Dermis microvascular lymphatic vessel endothelial cell (primary cell): Measurements from ENCODE around the gene IMMP1L. TPM values are rescaled to one million over a fixed set of nuclear protein-coding genes. Genes with fewer than 3 reads are reported as not detected.
A peak's percentile ranks its signal among the peaks of the same experiment; 100 is the strongest.
"Not testable (repeated sequence)": the region's sequence is repeated elsewhere in the genome, so short reads cannot be mapped to it uniquely, and the experiment has no call there.

Experiments
- DNase-seq, 2 donors: peaks; one replicate each; pipeline versions ENCODE4 v3.0.0 to v3.0.0-alpha.2; 2010; ENCODE audit warnings: low read depth in 2 of 2
- total RNA-seq: library from RNA; depleted of rRNA; stranded (reverse); fragments of >200 nt; gene quantifications from 2 replicates; pipeline ENCODE4 v1.2.1, GENCODE V29; 2014

The IMMP1L gene, protein sequence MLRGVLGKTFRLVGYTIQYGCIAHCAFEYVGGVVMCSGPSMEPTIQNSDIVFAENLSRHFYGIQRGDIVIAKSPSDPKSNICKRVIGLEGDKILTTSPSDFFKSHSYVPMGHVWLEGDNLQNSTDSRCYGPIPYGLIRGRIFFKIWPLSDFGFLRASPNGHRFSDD
- 6.4 and 9.4 TPM in 2 replicates for total RNA-seq

DNA sequence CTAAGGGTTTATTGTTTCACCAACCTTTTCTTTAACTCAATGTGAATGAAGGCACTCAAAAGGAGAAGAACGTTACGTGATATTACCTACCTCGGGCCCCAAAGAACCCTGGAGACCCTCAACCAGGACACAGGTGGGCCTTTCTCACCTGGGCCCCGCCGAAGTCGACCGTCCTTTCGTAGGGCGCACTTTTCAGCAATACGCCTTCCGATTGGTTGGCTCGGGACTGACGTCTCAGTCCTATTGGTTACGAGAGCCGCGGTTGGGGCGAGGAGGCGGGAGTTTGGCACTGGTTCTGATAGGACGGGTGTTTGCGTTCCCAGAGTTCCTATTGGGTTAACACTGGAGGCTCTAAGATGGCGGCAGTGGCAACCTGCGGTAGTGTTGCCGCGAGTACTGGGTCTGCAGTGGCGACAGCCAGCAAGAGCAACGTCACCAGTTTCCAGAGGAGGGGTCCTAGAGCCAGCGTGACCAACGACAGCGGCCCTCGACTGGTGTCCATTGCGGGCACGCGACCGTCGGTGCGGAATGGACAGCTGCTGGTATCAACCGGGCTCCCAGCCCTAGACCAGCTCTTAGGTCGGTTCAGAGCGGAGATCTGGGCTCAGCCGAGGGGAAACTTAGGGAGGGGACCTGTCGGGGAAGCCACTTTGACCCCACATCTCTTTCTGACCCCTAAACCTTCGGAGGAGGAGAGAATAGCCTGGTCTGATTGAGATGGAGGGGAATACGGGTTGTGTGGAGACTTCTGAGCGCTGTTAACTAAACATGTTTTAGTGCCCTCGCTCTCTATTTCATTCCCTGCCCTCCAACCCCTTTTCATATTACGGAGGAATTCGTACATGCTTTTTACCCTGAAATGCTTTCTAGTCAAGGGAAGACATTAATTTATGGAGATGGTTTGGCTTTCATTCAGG, at the start of gene IMMP1L, which contains the start of gene ELP4:
TSS of gene IMMP1L (minus strand) at position 194 of the 917 bp plus-strand sequence. CDS start 46,346 bp downstream, outside the sequence.
TSS of gene ELP4 (plus strand) at position 339 of the 917 bp plus-strand sequence. CDS start at position 357, 18 bp downstream.
- DNase-seq: peak; percentile 97 to 99

DNA sequence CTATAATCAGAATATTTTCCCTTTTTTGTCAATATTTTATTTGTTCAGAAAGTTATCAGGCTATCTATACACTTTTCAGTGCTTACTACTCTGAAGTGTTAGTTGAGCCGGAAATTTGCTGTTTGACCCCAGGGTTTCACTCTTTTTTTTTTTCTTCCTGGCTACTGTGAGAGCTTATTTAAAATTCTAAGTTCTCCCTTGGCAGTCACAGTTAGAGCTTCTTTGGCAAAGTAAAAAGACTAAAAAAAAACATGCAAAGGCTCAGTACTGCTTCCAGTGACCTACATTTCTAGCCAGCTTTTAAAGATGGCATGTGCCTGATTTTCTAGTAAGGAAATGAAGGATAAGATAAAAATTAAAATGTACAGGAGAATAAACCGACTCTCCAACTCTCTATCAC, 48.6 kb upstream of the IMMP1L start:
- DNase-seq: peak; percentile 14 to 72

DNA sequence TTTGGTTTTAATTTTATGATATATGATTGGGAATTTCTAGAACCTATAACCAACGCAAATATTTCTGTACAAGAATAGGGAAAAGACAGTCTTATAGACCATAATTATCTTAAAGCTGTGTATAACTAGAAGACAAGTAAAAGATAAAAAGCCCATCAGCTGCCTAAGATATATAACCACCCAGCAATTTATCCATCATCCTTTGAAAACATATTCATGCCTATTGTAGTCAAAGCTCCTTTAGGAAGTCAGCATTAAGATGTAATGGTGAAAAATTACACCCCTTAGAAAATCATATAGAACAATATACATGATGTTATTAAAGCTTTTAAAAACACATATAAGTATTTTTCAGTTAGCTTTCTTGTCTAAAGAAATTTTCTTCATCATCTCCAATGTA, 46.5 kb upstream of the IMMP1L start:
- no peak for DNase-seq

DNA sequence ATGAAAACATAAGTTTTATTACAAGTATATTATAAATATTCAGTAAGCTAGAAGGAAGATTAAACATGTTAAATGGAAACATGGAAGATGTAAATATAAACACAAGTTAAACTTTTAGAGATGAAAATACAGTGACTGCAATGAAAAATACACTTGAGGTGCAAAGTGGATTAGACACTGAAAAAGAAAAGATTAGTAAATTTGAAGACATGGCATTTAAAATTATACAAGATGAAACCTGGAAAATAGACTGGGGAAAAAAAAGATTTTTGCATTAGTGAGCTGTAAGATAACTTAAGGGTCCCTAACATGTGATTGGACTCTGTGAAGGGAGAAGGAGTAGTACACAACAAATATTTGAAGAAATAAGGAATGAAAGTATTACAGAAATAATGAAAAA, 33.4 kb upstream of the IMMP1L start:
- no peak for DNase-seq

DNA sequence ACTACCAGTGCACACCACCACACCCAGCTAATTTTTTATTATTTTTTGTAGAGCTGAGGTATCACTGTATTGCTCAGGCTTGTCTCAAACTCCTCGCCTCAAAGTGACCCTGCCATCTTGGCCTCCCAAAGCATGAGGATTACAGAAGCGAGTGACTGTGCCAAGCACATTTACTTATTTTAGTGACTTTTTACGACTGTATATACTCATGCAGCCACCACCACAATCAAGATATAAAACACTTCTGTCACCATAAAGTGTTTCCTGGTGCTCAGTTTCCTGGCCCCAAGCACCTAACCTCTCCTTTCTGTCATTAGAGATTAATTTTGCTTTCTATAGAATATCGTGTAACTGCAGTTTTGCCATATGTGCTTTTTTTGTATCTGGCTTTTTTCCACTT, 26.1 kb upstream of the IMMP1L start:
- DNase-seq: no peak

DNA sequence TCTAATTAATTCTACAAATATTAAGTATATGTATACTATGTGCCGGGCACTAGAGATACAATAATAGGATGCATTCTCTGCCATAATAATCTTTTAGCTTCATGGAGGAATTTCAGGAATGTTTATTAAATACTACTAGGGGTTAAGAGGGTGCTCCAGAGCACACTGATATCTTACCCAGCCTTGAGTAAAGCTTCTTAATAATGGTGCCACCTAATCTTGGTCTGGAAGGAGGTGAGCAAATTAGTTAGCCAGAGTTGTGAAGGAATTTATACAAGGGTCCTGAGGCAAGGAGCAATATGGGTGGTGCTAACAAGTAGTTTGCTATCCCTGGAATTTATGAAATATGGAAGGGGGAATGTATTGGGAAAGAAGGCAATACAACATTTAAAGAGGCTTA, 21.9 kb upstream of the IMMP1L start:
- DNase-seq: no peak

DNA sequence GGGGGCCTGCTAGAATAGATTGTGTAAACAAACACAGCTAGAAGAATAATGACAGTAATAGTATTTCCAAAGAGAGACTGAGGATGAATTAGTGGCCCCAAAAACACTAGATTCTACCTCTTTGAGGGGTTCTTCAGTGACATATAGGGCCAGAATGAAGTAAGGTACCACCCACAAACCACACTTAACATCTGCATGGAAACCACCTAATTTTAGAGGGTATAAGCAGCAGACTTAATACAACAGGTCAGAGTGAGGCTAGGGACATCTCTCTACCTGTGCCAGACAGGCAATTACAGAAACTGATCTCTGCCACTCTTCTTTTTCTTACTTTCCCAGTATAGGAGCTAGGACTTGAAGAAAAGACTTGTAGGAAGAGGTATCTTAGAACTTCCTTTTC, 20.3 kb upstream of the IMMP1L start:
- DNase-seq: no peak

DNA sequence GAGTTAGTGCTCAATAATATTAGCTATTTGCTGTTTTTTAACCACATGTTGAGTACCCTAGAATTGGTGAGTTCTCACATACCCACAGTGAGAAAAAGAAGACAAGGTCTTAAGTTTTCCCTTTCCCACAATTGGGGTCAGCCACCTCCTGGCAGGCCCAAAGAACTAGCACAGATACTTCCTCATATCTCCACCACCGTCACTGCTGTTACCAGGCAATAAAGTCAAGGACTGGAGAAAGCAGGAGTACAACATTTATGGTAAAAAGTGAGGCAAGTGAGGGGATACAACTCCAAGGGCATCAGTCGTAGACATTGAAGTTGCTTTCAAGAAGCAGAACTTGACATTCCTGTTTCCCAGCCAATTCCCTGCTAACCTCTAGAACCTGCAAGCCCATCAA, 19.8 kb upstream of the IMMP1L start:
- no peak for DNase-seq

DNA sequence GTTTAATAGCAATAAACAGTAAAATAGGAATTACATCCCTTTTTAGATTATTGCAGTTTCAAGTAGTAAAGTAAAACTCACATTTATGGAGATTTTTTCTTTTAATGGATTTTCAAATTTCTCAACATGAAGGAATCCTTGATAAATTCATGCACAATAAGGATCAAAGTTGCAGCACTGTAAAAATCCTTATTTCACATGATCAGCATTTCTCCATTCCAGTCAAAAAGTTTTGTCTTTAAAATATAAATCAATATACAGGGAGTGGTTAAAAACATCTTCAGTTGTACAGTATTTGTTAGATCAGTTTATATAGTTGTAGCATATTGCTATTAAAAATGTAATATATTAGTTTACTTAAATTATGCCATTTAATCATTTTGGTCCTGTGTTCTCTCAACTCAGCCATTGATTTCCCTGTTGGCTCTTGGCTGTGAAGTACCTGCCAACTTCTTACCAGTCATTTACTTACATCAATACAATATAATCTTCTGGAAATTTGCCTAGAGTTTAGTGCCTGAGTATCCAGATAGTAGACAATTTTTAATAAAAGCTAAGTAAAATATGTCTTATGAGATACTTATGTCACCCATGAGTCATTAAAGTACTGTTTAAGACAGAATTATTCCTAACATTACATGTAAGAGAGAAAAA, 12.2 kb upstream of the IMMP1L start:
- no peak for DNase-seq

DNA sequence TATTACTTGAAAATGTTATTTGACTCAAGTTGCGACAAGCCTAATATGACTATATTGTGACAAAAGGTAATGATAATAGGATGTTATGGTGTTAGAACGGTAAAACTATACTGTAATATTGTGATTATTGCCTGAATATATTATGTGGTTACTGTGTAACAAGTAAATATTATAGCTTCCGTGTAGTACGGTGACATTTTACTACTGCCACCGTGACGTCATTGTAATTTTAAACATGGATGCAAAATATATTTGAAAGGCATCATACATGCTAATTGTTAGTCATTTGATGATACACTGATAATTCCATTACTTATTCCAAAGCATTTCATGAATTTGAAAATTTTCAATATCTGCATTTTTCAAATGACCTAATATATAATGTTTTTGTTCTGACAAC, 2.7 kb upstream of the IMMP1L start:
- DNase-seq: no peak

DNA sequence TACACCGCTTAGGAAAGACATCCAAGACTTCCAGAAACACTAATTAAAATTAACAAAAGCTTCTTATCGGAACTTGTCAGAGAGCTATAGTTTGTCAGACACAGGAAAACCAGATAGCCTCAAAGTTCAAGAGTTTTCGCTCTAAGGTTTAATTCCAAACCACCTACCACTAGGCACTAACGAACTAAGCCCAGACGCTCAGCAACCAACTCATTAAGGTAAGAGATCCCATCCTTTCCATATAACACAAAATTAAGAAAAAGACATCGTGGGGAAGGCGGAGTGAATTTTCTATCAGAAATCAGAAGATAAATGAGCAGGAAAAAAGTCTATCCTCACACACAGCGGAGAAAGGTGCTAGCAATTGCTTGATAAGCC, 382 bp downstream of the IMMP1L start:
- DNase-seq: no peak

DNA sequence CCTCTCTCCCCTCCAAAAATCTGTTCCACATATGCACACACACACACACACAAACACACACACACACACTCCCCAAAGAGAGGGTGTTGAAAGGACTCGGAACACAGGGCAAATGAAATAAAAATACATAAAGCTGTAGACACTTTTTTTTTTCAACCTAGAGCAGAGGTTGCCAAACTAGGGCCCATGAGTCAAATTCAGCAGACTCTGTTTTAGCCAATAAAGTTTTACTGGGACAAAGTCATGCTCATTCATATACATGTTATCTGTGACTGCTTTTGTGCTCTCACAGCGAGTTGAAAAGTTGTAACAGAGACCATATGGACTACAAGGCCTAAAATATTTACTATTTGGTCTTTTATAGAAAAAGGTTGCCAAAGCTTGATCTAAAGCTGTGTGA, 8.9 kb downstream of the IMMP1L start:
- DNase-seq: no peak

DNA sequence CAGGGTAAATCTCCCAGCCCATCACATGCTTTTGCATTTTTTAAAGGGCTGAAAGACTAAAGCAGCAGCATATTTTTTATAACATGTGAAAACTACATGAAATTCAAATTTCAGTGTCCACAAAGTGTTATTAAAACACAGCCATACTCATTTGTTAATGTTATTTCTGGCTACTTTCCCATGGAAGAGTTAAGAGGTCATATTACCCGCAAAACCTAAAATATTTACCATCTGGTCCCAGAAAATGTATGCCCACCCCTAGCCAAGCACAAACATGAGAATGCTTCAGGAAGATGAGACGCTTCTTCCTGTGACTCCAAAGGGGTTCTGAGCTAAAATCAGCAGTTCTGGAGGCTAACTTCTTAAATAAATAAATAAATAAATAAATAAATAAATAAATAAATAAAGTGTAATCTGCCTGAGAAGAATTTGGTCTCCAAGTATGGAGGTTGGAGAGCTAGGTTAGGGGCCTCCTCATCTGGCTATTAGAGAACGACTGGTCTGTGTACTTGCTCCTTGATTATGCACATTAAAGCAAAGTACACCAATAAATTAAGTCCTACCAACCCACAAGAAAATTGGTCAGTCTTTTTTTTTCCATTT, 9.7 kb downstream of the IMMP1L start:
- DNase-seq: peak in 1 of 2 donors; percentile 2

DNA sequence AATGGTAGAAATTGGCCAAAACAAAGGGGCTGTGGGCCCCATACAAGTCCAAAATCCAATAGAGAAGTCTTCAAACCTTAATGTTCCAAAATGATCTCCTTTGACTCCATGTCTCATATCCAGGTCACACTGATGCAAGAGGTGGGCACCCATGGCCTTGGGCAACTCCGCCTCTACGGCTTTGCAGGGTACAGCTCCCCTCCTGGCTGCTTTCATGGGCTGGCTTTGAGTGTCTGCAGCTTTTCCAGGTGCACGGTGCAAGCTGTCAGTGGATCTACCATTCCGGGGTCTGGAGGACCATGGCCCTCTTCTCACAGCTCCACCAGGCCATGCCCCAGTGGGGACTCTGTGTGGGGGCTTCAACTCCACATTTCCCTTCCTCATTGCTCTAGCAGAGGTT, 15.7 kb downstream of the IMMP1L start:
- not testable (repeated sequence) for DNase-seq

DNA sequence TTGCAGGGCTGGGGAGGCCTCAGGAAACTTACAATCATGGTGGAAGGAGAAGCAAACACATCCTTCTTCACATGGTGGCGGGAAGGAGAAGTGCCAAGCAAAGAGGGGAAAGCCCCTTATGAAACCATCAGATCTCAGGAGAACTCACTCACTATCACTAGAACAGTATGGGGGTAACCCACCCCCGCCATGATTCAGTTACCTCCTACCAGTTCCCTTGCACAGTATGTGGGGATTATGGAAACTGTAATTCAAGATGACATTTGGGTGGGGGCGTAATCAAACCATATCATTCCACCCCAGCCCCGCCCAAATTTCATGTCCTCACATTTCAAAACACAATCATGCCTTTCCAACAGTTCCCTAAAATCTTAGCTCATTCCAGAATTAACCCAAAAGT, 16.2 kb downstream of the IMMP1L start:
- DNase-seq: no peak

DNA sequence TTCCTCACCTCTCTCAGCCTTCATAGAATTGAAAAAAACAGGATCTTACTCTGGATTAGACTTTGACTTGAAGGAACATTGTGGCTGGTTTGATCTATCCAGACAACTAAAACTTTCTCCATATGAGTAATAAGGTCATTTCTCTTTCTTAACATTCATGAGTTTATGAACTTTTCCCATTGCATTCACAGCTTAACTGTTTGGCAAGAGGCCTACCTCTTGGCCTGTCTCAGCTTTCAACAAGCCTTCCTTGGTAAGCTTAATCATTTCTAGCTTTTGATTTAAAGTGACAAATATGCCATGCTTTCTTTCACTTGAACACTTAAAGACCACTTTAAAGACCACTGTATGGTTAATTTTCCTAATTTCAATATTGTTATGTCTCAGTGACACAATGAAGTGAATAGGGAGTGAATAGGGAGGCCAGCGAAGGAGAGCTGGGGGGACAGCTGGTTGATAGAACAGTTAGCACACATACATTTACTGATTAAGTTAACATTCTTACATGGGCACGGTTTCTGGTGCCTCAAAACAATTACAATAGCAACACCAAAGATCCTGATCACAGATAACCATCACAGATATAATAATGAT, 17.0 kb downstream of the IMMP1L start:
- DNase-seq: no peak

DNA sequence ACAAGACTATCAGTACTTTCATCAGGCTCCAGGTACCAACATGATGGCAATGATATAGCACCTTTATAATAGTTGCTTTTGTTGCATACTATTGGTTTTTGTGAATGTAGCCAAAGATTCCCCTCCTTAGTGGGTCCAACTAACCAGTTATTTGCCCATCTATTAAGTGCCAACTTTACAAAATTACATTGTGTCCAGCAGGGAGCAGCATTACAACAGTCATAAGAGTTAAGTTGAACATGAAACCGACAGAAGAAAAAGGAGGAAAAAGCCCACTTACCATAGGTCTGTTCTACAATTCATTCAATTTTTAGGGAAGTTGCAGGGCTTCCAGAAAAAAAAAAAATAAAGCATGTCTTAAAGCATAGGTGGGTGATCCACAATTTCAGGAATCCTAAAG, 21.6 kb downstream of the IMMP1L start:
- peak; percentile 73 to 75 for DNase-seq

DNA sequence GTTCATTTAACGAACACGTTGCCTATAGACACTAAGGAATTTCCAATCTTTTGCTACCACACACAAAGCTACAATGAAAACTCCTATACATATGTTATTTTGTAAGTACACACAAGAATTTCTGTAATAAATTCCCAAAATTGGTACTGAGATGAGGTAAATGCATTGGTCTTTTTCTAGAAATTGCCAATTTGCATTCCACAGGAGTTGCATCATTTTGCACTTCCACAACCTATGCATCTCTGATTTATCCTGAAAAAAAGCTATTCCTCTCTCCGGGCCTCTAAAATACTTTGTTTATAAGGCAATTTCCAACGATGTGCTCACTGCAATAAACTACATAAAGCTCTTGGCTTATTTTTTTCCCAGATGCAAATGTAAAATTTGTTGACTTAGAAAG, 24.9 kb downstream of the IMMP1L start:
- DNase-seq: no peak

DNA sequence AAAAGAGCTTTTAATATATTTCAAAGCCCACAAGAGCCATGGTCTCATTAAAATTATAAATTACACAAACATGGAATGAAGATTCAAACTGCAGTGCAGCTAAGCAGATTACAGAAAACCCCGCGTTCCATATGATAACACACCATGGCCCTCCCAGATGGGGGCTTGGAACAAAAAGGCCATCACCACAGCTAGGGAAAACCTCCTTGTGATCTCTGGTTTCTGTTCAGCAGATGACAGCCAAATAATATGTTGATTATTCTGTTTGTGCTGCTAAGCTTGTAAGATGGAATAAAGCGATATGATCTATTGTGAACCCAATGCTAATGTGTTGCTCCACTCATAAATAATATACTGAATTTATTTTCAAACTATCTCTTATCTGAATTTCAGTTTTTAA, 28.5 kb downstream of the IMMP1L start:
- no peak for DNase-seq

DNA sequence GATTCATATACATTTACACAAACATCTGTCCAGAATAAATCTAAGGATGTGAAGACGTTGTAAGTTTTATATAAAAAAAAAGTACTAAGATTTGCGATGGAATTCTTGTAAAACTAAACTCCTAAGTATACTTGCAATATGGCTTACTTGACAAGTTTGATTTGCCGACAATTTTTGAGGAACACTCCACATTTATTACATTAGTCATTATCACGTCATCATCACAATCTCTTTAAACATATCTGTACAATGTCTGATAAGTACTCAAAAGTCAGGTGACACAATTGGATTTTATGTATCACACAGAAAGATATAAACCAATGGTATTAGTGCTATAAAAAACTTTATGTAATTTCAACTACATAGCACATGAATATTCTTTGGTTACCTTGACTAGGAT, 30.4 kb downstream of the IMMP1L start:
- no peak for DNase-seq

DNA sequence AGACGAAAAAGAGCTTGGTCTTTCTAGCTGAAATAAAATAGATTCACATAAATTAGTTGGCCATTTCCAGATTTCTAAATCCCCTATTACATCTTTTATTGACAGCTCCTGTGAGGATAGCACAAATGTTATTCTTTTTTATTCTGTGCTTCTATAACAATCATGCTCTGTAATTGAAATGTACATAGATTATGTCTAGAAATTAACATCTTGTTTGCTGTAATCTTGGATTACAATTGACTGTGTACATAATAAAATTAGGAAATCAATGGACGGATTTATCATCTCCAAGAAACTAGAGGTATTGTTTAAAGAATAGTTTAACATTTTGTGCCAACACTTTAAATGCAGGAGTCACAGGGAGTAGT, 31.2 kb downstream of the IMMP1L start:
- no peak for DNase-seq
